SK-N-SH (cell line): Measurements from ENCODE around the gene C1QL2.

Experiments used
- CTCF ChIP-seq: fragments of 200-600 bp; sonication (generic); IDR thresholded peaks from 2 replicates; pipeline ENCODE4 v1.6.1; 2017; ENCODE audit warnings: antibody characterized with exemption, mild to moderate bottlenecking, moderate library complexity
- ELF1 ChIP-seq: IDR thresholded peaks from 2 replicates; pipeline ENCODE4 v1.4.0; 2012
- EP300 ChIP-seq, 2 experiments: IDR thresholded peaks; 2 replicates each; pipeline versions ENCODE4 v1.4.0 to v1.6.1; 2012; ENCODE audit warnings: borderline replicate concordance in 1 of 2, low read depth in 1 of 2, low read length in 1 of 2
- EZH2phosphoT487 ChIP-seq: fragments of 200-600 bp; sonication (generic); IDR thresholded peaks from 2 replicates; pipeline ENCODE4 v1.6.1; 2017; ENCODE audit warnings: low read depth, mixed run types, mild to moderate bottlenecking, antibody characterized with exemption, moderate library complexity, borderline replicate concordance
- JUND ChIP-seq: IDR thresholded peaks from 2 replicates; pipeline ENCODE4 v1.4.0; 2012
- MXI1 ChIP-seq: IDR thresholded peaks from 2 replicates; pipeline ENCODE4 v1.6.1; 2012; ENCODE audit warnings: mild to moderate bottlenecking, low read depth, low read length, improper control_type of control experiment
- NFIC ChIP-seq: IDR thresholded peaks from 2 replicates; pipeline ENCODE4 v1.4.0; 2012; ENCODE audit warnings: borderline replicate concordance
- POLR2AphosphoS5 ChIP-seq: IDR thresholded peaks from 2 replicates; pipeline ENCODE4 v1.6.1; 2012; ENCODE audit warnings: low read depth, low read length
- RAD21 ChIP-seq: IDR thresholded peaks from 2 replicates; pipeline ENCODE4 v1.6.1; 2012; ENCODE audit warnings: mild to moderate bottlenecking, low read length
- REST ChIP-seq: IDR thresholded peaks from 2 replicates; pipeline ENCODE4 v1.6.1; 2012; ENCODE audit warnings: mild to moderate bottlenecking, low read depth, low read length, moderate library complexity
- SIN3A ChIP-seq: IDR thresholded peaks from 2 replicates; pipeline ENCODE4 v1.6.1; 2012; ENCODE audit warnings: low read depth, mild to moderate bottlenecking, low read length, moderate library complexity, borderline replicate concordance
- TAF1 ChIP-seq: IDR thresholded peaks from 2 replicates; pipeline ENCODE4 v1.6.1; 2012; ENCODE audit warnings: low read depth, mild to moderate bottlenecking, low read length, moderate library complexity, borderline replicate concordance
- TEAD4 ChIP-seq: IDR thresholded peaks from 2 replicates; pipeline ENCODE4 v1.4.0; 2012; ENCODE audit warnings: mild to moderate bottlenecking, borderline replicate concordance; ENCODE audit not compliant: insufficient read depth
- YY1 ChIP-seq: IDR thresholded peaks from 2 replicates; pipeline ENCODE4 v1.4.0; 2012; ENCODE audit warnings: low read depth, mild to moderate bottlenecking

- TF ChIP-seq POLR2AphosphoS5 (no peak), SIN3A (no peak), EP300 (IDR thresholded peaks at IDR 0.05; ENCODE audit: borderline replicate concordance in 1 of 2, low read depth in 1 of 2, low read length in 1 of 2) (no peak), CTCF (no peak), TEAD4 (no peak), REST (no peak), EZH2phosphoT487 (no peak), JUND (no peak), RAD21 (no peak), NFIC (no peak), ELF1 (no peak), MXI1 (no peak), YY1 (no peak), TAF1 (no peak)
These were observed 15.7 kb downstream of the C1QL2 start for GRCh38 chr2:119142824-119143223.
